ENCODE measurements around the gene MAP3K7CL.

Gene MAP3K7CL

DNA sequence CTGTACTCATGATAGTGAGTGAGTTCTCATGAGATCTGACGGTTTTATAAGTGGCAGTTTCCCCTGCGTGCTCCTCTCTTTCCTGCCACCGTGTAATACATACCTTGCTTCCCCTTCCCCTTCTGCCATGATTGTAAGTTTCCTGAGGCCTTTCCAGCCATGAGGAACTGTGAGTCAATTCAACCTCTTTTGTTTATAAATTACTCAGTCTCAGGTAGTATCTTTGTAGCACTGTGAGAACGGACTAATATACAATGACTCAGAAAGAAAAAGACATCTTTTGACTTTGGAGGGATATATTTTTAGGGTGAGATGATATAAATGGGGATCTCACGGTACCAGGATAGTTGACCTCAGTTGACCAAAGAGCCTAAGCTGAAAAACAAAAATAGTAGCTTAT, 93.6 kb downstream of the MAP3K7CL start:
- TF ChIP-seq SPI1 (IDR thresholded peaks at IDR 0.05; ENCODE audit: borderline replicate concordance, low read depth) (no peak), CTCF (IDR thresholded peaks at IDR 0.05; ENCODE audit: insufficient read depth, low read length) (no peak), POLR2AphosphoS5 (IDR thresholded peaks at IDR 0.05; ENCODE audit: low read depth) (no peak), GABPA (IDR thresholded peaks at IDR 0.05; ENCODE audit: low read depth) (no peak)
- TF ChIP-seq, protein P1, sequence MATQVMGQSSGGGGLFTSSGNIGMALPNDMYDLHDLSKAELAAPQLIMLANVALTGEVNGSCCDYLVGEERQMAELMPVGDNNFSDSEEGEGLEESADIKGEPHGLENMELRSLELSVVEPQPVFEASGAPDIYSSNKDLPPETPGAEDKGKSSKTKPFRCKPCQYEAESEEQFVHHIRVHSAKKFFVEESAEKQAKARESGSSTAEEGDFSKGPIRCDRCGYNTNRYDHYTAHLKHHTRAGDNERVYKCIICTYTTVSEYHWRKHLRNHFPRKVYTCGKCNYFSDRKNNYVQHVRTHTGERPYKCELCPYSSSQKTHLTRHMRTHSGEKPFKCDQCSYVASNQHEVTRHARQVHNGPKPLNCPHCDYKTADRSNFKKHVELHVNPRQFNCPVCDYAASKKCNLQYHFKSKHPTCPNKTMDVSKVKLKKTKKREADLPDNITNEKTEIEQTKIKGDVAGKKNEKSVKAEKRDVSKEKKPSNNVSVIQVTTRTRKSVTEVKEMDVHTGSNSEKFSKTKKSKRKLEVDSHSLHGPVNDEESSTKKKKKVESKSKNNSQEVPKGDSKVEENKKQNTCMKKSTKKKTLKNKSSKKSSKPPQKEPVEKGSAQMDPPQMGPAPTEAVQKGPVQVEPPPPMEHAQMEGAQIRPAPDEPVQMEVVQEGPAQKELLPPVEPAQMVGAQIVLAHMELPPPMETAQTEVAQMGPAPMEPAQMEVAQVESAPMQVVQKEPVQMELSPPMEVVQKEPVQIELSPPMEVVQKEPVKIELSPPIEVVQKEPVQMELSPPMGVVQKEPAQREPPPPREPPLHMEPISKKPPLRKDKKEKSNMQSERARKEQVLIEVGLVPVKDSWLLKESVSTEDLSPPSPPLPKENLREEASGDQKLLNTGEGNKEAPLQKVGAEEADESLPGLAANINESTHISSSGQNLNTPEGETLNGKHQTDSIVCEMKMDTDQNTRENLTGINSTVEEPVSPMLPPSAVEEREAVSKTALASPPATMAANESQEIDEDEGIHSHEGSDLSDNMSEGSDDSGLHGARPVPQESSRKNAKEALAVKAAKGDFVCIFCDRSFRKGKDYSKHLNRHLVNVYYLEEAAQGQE (IDR thresholded peaks at IDR 0.05; ENCODE audit: insufficient replicate concordance, low read depth), result no peak
- no peak for DNase-seq (ENCODE audit: low read depth in 1 of 2, low spot score in 1 of 2)

More for the DNA sequence above, 93.6 kb downstream of the MAP3K7CL start:
- Histone ChIP-seq H3K27me3 (ENCODE audit: insufficient read depth, poor library complexity, severe bottlenecking) (no peaks in the 10 kb centered on the region), H3K27ac (replicated peaks) (no peak overlapping the region), H3K4me3 (replicated peaks; ENCODE audit: insufficient read depth, low read length) (no peak overlapping the region)
